H9 (cell line): ENCODE data around the gene BMPER. TPM values are rescaled to one million over a fixed set of nuclear protein-coding genes. Genes with fewer than 3 reads are reported as not detected.

Source experiments
- DNase-seq: peaks from one replicate; pipeline ENCODE4 v3.0.0-alpha.2; 2017
- H2AFZ ChIP-seq: one replicate; pipeline ENCODE4 v1.6.1; 2013; ENCODE audit warnings: mild to moderate bottlenecking, low read length, control low read depth, moderate library complexity
- H2AK5ac ChIP-seq: 2 replicates; pipeline ENCODE4 v1.6.1; 2013; ENCODE audit warnings: low read length, control low read depth, mixed read lengths; ENCODE audit not compliant: insufficient read length
- H2BK120ac ChIP-seq: one replicate; pipeline ENCODE4 v1.6.1; 2013; ENCODE audit warnings: low read depth, mild to moderate bottlenecking, low read length, control low read depth, inconsistent platforms; ENCODE audit not compliant: poor library complexity, severe bottlenecking
- H2BK12ac ChIP-seq: 2 replicates; pipeline ENCODE4 v1.6.1; 2013; ENCODE audit warnings: low read length, control low read depth, mixed read lengths, low read depth; ENCODE audit not compliant: insufficient read length
- H2BK15ac ChIP-seq: 2 replicates; pipeline ENCODE4 v1.6.1; 2013; ENCODE audit warnings: low read depth, low read length, control low read depth
- H2BK20ac ChIP-seq: one replicate; pipeline ENCODE4 v1.6.1; 2013; ENCODE audit warnings: low read depth, mild to moderate bottlenecking, low read length, control low read depth, inconsistent platforms; ENCODE audit not compliant: poor library complexity, severe bottlenecking
- H2BK5ac ChIP-seq: 2 replicates; pipeline ENCODE4 v1.6.1; 2013; ENCODE audit warnings: low read length, control low read depth, mixed read lengths; ENCODE audit not compliant: insufficient read length
- H3K14ac ChIP-seq: 2 replicates; pipeline ENCODE4 v1.6.1; 2013; ENCODE audit warnings: low read length, control low read depth; ENCODE audit not compliant: insufficient read depth
- H3K18ac ChIP-seq: 2 replicates; pipeline ENCODE4 v1.6.1; 2013; ENCODE audit warnings: low read depth, mild to moderate bottlenecking, mixed read lengths, low read length, control low read depth; ENCODE audit not compliant: insufficient read length
- H3K23ac ChIP-seq: 2 replicates; pipeline ENCODE4 v1.6.1; 2013; ENCODE audit warnings: low read length, control low read depth, mixed read lengths, low read depth; ENCODE audit not compliant: insufficient read length
- H3K23me2 ChIP-seq: 2 replicates; pipeline ENCODE4 v1.6.1; 2013; ENCODE audit warnings: low read depth, mild to moderate bottlenecking, mixed read lengths, low read length, control low read depth; ENCODE audit not compliant: insufficient read length, poor library complexity, severe bottlenecking
- H3K27ac ChIP-seq: 2 replicates; pipeline ENCODE4 v1.5.1; 2013; ENCODE audit warnings: low read length, control low read depth, mixed read lengths, low read depth; ENCODE audit not compliant: insufficient read length
- H3K27me3 ChIP-seq: 2 replicates; pipeline ENCODE4 v1.6.1; 2013; ENCODE audit warnings: low read length, control low read depth, inconsistent platforms; ENCODE audit not compliant: insufficient read depth
- H3K4ac ChIP-seq: 2 replicates; pipeline ENCODE4 v1.6.1; 2013; ENCODE audit warnings: low read depth, mild to moderate bottlenecking, control low read depth, inconsistent platforms, low read length, moderate library complexity
- H3K4me1 ChIP-seq: 2 replicates; pipeline ENCODE4 v1.6.1; 2013; ENCODE audit warnings: low read length, control low read depth, inconsistent platforms; ENCODE audit not compliant: insufficient read depth
- H3K4me2 ChIP-seq: 2 replicates; pipeline ENCODE4 v1.6.1; 2013; ENCODE audit warnings: low read length, control low read depth, mixed read lengths; ENCODE audit not compliant: insufficient read length, insufficient read depth
- H3K56ac ChIP-seq: 2 replicates; pipeline ENCODE4 v1.6.1; 2013; ENCODE audit warnings: low read depth, mild to moderate bottlenecking, mixed read lengths, low read length, control low read depth; ENCODE audit not compliant: insufficient read length
- H3K79me1 ChIP-seq: 2 replicates; pipeline ENCODE4 v1.6.1; 2013; ENCODE audit warnings: low read depth, mild to moderate bottlenecking, moderate library complexity, low read length, control low read depth, inconsistent platforms; ENCODE audit not compliant: insufficient read depth, poor library complexity, severe bottlenecking
- H3K79me2 ChIP-seq: 2 replicates; pipeline ENCODE4 v1.6.1; 2013; ENCODE audit warnings: low read length, control low read depth, inconsistent platforms; ENCODE audit not compliant: insufficient read depth
- H3K9ac ChIP-seq: 2 replicates; pipeline ENCODE4 v1.6.1; 2013; ENCODE audit warnings: low read length, control low read depth, mixed read lengths; ENCODE audit not compliant: insufficient read length; ENCODE audit errors: extremely low read depth
- H3K9me3 ChIP-seq: one replicate; pipeline ENCODE4 v1.6.1; 2013; ENCODE audit warnings: low read depth, low read length, inconsistent platforms; ENCODE audit not compliant: control insufficient read depth
- H3T11ph ChIP-seq: one replicate; pipeline ENCODE4 v1.6.1; 2013; ENCODE audit warnings: mild to moderate bottlenecking, low read length, control low read depth, inconsistent platforms
- H4K20me1 ChIP-seq: one replicate; pipeline ENCODE4 v1.6.1; 2013; ENCODE audit not compliant: control insufficient read depth, insufficient read length, insufficient read depth
- H4K5ac ChIP-seq: 2 replicates; pipeline ENCODE4 v1.6.1; 2013; ENCODE audit warnings: low read depth, mild to moderate bottlenecking, mixed read lengths, low read length, control low read depth; ENCODE audit not compliant: insufficient read length
- H4K8ac ChIP-seq: replicated peaks from 2 replicates; pipeline ENCODE4 v1.6.1; 2013; ENCODE audit warnings: low read length, control low read depth, mixed read lengths, low read depth; ENCODE audit not compliant: insufficient read length
- H4K91ac ChIP-seq: 2 replicates; pipeline ENCODE4 v1.6.1; 2013; ENCODE audit warnings: low read depth, mild to moderate bottlenecking, moderate library complexity, mixed read lengths, low read length, control low read depth; ENCODE audit not compliant: insufficient read length
- H3K27ac Mint-ChIP-seq, 3 experiments: 2 replicates in 2 of 3; 3 replicates in 1 of 3; pipeline ENCODE4 v1.8.0; 2020 to 2021; ENCODE audit warnings: mixed read lengths in 3 of 3, mild to moderate bottlenecking in 1 of 3, moderate library complexity in 1 of 3
- H3K27me3 Mint-ChIP-seq: 2 replicates; pipeline ENCODE4 v1.8.0; 2021; ENCODE audit warnings: low read depth, mild to moderate bottlenecking, moderate library complexity, mixed read lengths
- H3K36me3 Mint-ChIP-seq, 3 experiments: 2 replicates in 2 of 3; 3 replicates in 1 of 3; pipeline ENCODE4 v1.8.0; 2020 to 2021; ENCODE audit warnings: low read depth in 3 of 3, mixed read lengths in 3 of 3; ENCODE audit not compliant: insufficient read depth in 1 of 3
- H3K4me1 Mint-ChIP-seq, 2 experiments: 2 replicates each; pipeline ENCODE4 v1.8.0; 2020; ENCODE audit warnings: mixed read lengths in 2 of 2
- H3K4me3 Mint-ChIP-seq, 2 experiments: 2 replicates in 1 of 2; 3 replicates in 1 of 2; pipeline ENCODE4 v1.8.0; 2020 to 2021; ENCODE audit warnings: mild to moderate bottlenecking in 2 of 2, mixed read lengths in 2 of 2, moderate library complexity in 1 of 2
- H3K9me3 Mint-ChIP-seq, 2 experiments: 2 replicates in 1 of 2; 3 replicates in 1 of 2; pipeline ENCODE4 v1.8.0; 2020; ENCODE audit warnings: mild to moderate bottlenecking in 2 of 2, mixed read lengths in 2 of 2, moderate library complexity in 1 of 2
- CTCF ChIP-seq: fragments of 200-600 bp; sonication (generic); conservative IDR thresholded peaks from 3 replicates; pipeline ENCODE4 v1.8.0; 2021; ENCODE audit warnings: antibody characterized with exemption, mild to moderate bottlenecking
- WGBS: extraction: QIAGEN DNeasy Blood & Tissue Kit; methylation state at CpG from one replicate; pipeline ENCODE4 v1.1.7; 2013; ENCODE audit warnings: missing lambda C conversion rate, low lambda C conversion rate, mixed read lengths; ENCODE audit not compliant: insufficient read length; ENCODE audit errors: extremely low coverage; 5-methylcytosine and 5-hydroxymethylcytosine counted together
- total RNA-seq: library from RNA; stranded (reverse); gene quantifications from 2 replicates; pipeline ENCODE4 v1.2.1, GENCODE V29; 2021

Gene BMPER
- total RNA-seq, 1 experiment from 2014 or later, result 0.20 TPM

- Histone ChIP-seq H2BK15ac (no peak overlapping the region), H3K79me1 (no peaks in the 10 kb centered on the region), H3K27ac (no peak overlapping the region), H2AK5ac (no peak overlapping the region), H3K4me2 (no peak overlapping the region), H3K23ac (no peak overlapping the region), H3K27me3 (no peaks in the 10 kb centered on the region), H4K8ac (no peak overlapping the region), H3K4me1 (no peaks in the 10 kb centered on the region), H3K14ac (no peak overlapping the region), H3K23me2 (no peaks in the 10 kb centered on the region), H4K5ac (no peak overlapping the region), H4K91ac (no peak overlapping the region), H2BK5ac (no peak overlapping the region), H2BK120ac (no peak overlapping the region), H3K56ac (no peak overlapping the region), H3K4ac (no peak overlapping the region), H2AFZ (no peak overlapping the region), H3K18ac (no peak overlapping the region), H3K79me2 (no peaks in the 10 kb centered on the region), H2BK12ac (no peak overlapping the region), H3K9me3 (no peaks in the 10 kb centered on the region), H3K9ac (no peak overlapping the region), H2BK20ac (no peak overlapping the region), H4K20me1 (no peaks in the 10 kb centered on the region), H3T11ph (no peak overlapping the region)
- Mint-ChIP-seq H3K27ac (no peak overlapping the region), H3K4me3 (no peak overlapping the region), H3K27me3 (no peaks in the 10 kb centered on the region), H3K36me3 (peaks cover 2 to 11% (median 4%) of the 10 kb centered on the region in 3 experiments; a peak in 5 of 7 replicates), H3K4me1 (0 out of 4 replicates have a peak, but pooled peaks cover 0 to 3% of the 10 kb centered on the region in 2 experiments), H3K9me3 (peaks cover 10 to 12% of the 10 kb centered on the region in 2 experiments)
- no peak for TF ChIP-seq CTCF
- no peak for DNase-seq
- WGBS, result no CpG with 5 or more reads among the region's 3 CpGs
Observed at GRCh38 chr7:34117573-34117972, 212.2 kb downstream of the BMPER start.
